Astrocyte (in vitro differentiated cells and primary cell): ENCODE measurements around the gene CEP20. TPM values are rescaled to one million over a fixed set of nuclear protein-coding genes. Genes with fewer than 3 reads are reported as not detected.

Source experiments
- DNase-seq: peaks from one replicate; pipeline ENCODE4 v3.0.0-alpha.2; 2010; ENCODE audit warnings: low read depth
- FAIRE-seq: peaks from 2 replicates; lab custom pipeline; 2011; peaks lifted over from hg19 to GRCh38; lab: Jason Lieb, UNC
- H2AFZ ChIP-seq: 2 replicates; pipeline ENCODE4 v1.6.0; 2012; ENCODE audit warnings: low read depth, low read length, inconsistent platforms
- H3K27ac ChIP-seq: 2 replicates; pipeline ENCODE4 v1.5.1; 2011; ENCODE audit warnings: low read depth, low read length, inconsistent platforms
- H3K27me3 ChIP-seq: 2 replicates; pipeline ENCODE4 v1.6.0; 2011; ENCODE audit warnings: low read length, inconsistent platforms; ENCODE audit not compliant: insufficient read depth
- H3K36me3 ChIP-seq: 2 replicates; pipeline ENCODE4 v1.5.1; 2011; ENCODE audit warnings: low read length, inconsistent platforms; ENCODE audit not compliant: insufficient read depth
- H3K4me1 ChIP-seq: 2 replicates; pipeline ENCODE4 v1.5.1; 2011; ENCODE audit warnings: low read length, inconsistent platforms; ENCODE audit not compliant: insufficient read depth
- H3K4me2 ChIP-seq: 2 replicates; pipeline ENCODE4 v1.6.0; 2012; ENCODE audit warnings: low read length, inconsistent platforms
- H3K4me3 ChIP-seq: 2 replicates; pipeline ENCODE4 v1.5.1; 2011; ENCODE audit warnings: low read depth, mild to moderate bottlenecking, low read length, inconsistent platforms; ENCODE audit not compliant: insufficient read depth
- H3K79me2 ChIP-seq: 2 replicates; pipeline ENCODE4 v1.6.0; 2012; ENCODE audit warnings: mild to moderate bottlenecking, low read length, inconsistent platforms; ENCODE audit not compliant: insufficient read depth
- H3K9ac ChIP-seq: 2 replicates; pipeline ENCODE4 v1.6.0; 2012; ENCODE audit warnings: mild to moderate bottlenecking, low read length, inconsistent platforms
- H3K9me3 ChIP-seq: 2 replicates; pipeline ENCODE4 v1.5.1; 2012; ENCODE audit warnings: low read depth, mild to moderate bottlenecking, low read length, inconsistent platforms; ENCODE audit not compliant: insufficient read depth
- H4K20me1 ChIP-seq: 2 replicates; pipeline ENCODE4 v1.6.0; 2012; ENCODE audit warnings: low read length, inconsistent platforms; ENCODE audit not compliant: insufficient read depth
- H3K27ac Mint-ChIP-seq: one replicate; pipeline ENCODE4 v1.8.0; 2021; ENCODE audit warnings: mild to moderate bottlenecking, mixed read lengths; ENCODE audit not compliant: unreplicated experiment
- H3K27me3 Mint-ChIP-seq: one replicate; pipeline ENCODE4 v1.8.0; 2021; ENCODE audit warnings: low read depth, mixed read lengths; ENCODE audit not compliant: unreplicated experiment
- H3K36me3 Mint-ChIP-seq: one replicate; pipeline ENCODE4 v1.8.0; 2021; ENCODE audit warnings: low read depth, mixed read lengths; ENCODE audit not compliant: unreplicated experiment
- H3K4me1 Mint-ChIP-seq: one replicate; pipeline ENCODE4 v1.8.0; 2021; ENCODE audit warnings: low read depth, mixed read lengths; ENCODE audit not compliant: unreplicated experiment
- H3K4me3 Mint-ChIP-seq: one replicate; pipeline ENCODE4 v1.8.0; 2021; ENCODE audit warnings: mild to moderate bottlenecking, moderate library complexity, mixed read lengths; ENCODE audit not compliant: unreplicated experiment
- H3K9me3 Mint-ChIP-seq: one replicate; pipeline ENCODE4 v1.8.0; 2021; ENCODE audit warnings: mild to moderate bottlenecking, mixed read lengths; ENCODE audit not compliant: unreplicated experiment
- CTCF ChIP-seq: IDR thresholded peaks from 2 replicates; pipeline ENCODE4 v1.5.1; 2011; ENCODE audit warnings: low read depth, mild to moderate bottlenecking, inconsistent platforms, low read length, moderate library complexity; ENCODE audit not compliant: insufficient read depth
- EZH2 ChIP-seq: IDR thresholded peaks from 2 replicates; pipeline ENCODE4 v1.6.1; 2012; ENCODE audit warnings: mild to moderate bottlenecking, low read length, inconsistent platforms; ENCODE audit not compliant: insufficient read depth
- total RNA-seq: library from RNA; stranded (reverse); gene quantifications from 2 replicates; pipeline ENCODE4 v1.2.1, GENCODE V29; 2021

The CEP20 gene
- total RNA-seq, 1 donor from 2014 or later = 27.5 TPM

GRCh38 chr16:15836965-15837611 lies 51.3 kb downstream of the CEP20 start:
- H3K4me1 ChIP-seq = no peaks in the 10 kb centered on the region
- no peak overlapping the region for H2AFZ ChIP-seq
- H3K4me1 Mint-ChIP-seq = no peaks in the 10 kb centered on the region
- H3K27me3 Mint-ChIP-seq = peaks cover 20% of the 10 kb centered on the region
- no peak for FAIRE-seq
- no peak for TF ChIP-seq CTCF
- TF ChIP-seq EZH2 = no peak
- H3K79me2 ChIP-seq = no peaks in the 10 kb centered on the region
- no peak overlapping the region for H3K9ac ChIP-seq
- H3K27ac Mint-ChIP-seq = no peak overlapping the region
- no peak overlapping the region for H3K27ac ChIP-seq
- no peak overlapping the region for H3K4me3 Mint-ChIP-seq
- no peaks in the 10 kb centered on the region for H3K9me3 ChIP-seq
- no peaks in the 10 kb centered on the region for H3K9me3 Mint-ChIP-seq
- H3K36me3 ChIP-seq = no peaks in the 10 kb centered on the region
- H3K27me3 ChIP-seq = peaks cover 8% of the 10 kb centered on the region
- H3K4me3 ChIP-seq = no peak overlapping the region
- no peaks in the 10 kb centered on the region for H3K36me3 Mint-ChIP-seq
- DNase-seq = no peak
- no peak overlapping the region for H3K4me2 ChIP-seq
- no peaks in the 10 kb centered on the region for H4K20me1 ChIP-seq

- Histone ChIP-seq H3K4me2 (no peak overlapping the region), H3K9me3 (no peaks in the 10 kb centered on the region), H3K9ac (no peak overlapping the region), H3K27ac (no peak overlapping the region), H3K79me2 (no peaks in the 10 kb centered on the region), H3K4me3 (no peak overlapping the region), H3K4me1 (no peaks in the 10 kb centered on the region), H3K36me3 (no peaks in the 10 kb centered on the region), H3K27me3 (peaks cover 8% of the 10 kb centered on the region), H4K20me1 (no peaks in the 10 kb centered on the region), H2AFZ (no peak overlapping the region)
- no peaks in the 10 kb centered on the region for H3K36me3 Mint-ChIP-seq
- no peaks in the 10 kb centered on the region for H3K4me1 Mint-ChIP-seq
- H3K27ac Mint-ChIP-seq = no peak overlapping the region
- peaks cover 18% of the 10 kb centered on the region for H3K27me3 Mint-ChIP-seq
- DNase-seq = no peak
- H3K4me3 Mint-ChIP-seq = no peak overlapping the region
- TF ChIP-seq EZH2 = no peak
- TF ChIP-seq CTCF = no peak
- no peaks in the 10 kb centered on the region for H3K9me3 Mint-ChIP-seq
- no peak for FAIRE-seq
These were observed 52.3 kb downstream of the CEP20 start for GRCh38 chr16:15836074-15836473.

GRCh38 chr16:15835136-15835878 lies 53.1 kb downstream of the CEP20 start:
- peaks cover 17% of the 10 kb centered on the region for H3K27me3 Mint-ChIP-seq
- no peak overlapping the region for H3K4me3 ChIP-seq
- no peaks in the 10 kb centered on the region for H3K36me3 ChIP-seq
- no peak overlapping the region for H3K4me3 Mint-ChIP-seq
- no peaks in the 10 kb centered on the region for H4K20me1 ChIP-seq
- H3K9me3 Mint-ChIP-seq = no peaks in the 10 kb centered on the region
- peaks cover 8% of the 10 kb centered on the region for H3K27me3 ChIP-seq
- no peaks in the 10 kb centered on the region for H3K79me2 ChIP-seq
- no peak overlapping the region for H2AFZ ChIP-seq
- no peak for TF ChIP-seq CTCF
- TF ChIP-seq EZH2 = no peak
- H3K4me1 Mint-ChIP-seq = no peaks in the 10 kb centered on the region
- DNase-seq (no peak), FAIRE-seq (no peak)
- no peak overlapping the region for H3K9ac ChIP-seq
- H3K36me3 Mint-ChIP-seq = no peaks in the 10 kb centered on the region
- H3K27ac Mint-ChIP-seq = no peak overlapping the region
- H3K4me1 ChIP-seq = no peaks in the 10 kb centered on the region
- H3K4me2 ChIP-seq = no peak overlapping the region
- no peaks in the 10 kb centered on the region for H3K9me3 ChIP-seq
- no peak overlapping the region for H3K27ac ChIP-seq
